PC-9 (cell line): ENCODE results near the gene FLNB. TPM values are rescaled to one million over a fixed set of nuclear protein-coding genes. Genes with fewer than 3 reads are reported as not detected.

ENCODE experiments used
- BruUV-seq: library from RNA; stranded (reverse); fragments of 400-500 nt; replicated peaks from 2 replicates; lab custom pipeline; 2021; lab: Mats Ljungman, UMichigan
- CTCF ChIA-PET: fragments of 300-600 bp; sonication (Branson Sonifier 250); formaldehyde crosslinking; loops from one replicate; lab custom pipeline; 2022; ENCODE audit warnings: antibody characterized with exemption; lab: Charles Lee
- POLR2A ChIA-PET: fragments of 300-600 bp; sonication (Branson Sonifier 250); formaldehyde crosslinking; loops from one replicate; lab custom pipeline; 2022; ENCODE audit warnings: antibody characterized with exemption; ENCODE audit not compliant: unreplicated experiment; lab: Charles Lee
- DNase-seq, 2 experiments: peaks; one replicate each; pipeline versions ENCODE4 v3.0.0 to v3.0.0-alpha.2; 2015 to 2022; ENCODE audit warnings: mixed read lengths in 1 of 2
- H2AFZ ChIP-seq: fragments of 200-600 bp; sonication (generic); 2 replicates; pipeline ENCODE4 v1.8.1; 2017; ENCODE audit warnings: antibody characterized with exemption
- H3F3A ChIP-seq: fragments of 200-600 bp; sonication (generic); 2 replicates; pipeline ENCODE4 v1.8.1; 2017; ENCODE audit warnings: antibody characterized with exemption, mild to moderate bottlenecking, low read depth; ENCODE audit not compliant: insufficient read depth
- H3K27ac ChIP-seq: fragments of 200-600 bp; sonication (generic); 2 replicates; pipeline ENCODE4 v1.6.1; 2016; ENCODE audit warnings: mixed run types
- H3K27me3 ChIP-seq: fragments of 200-600 bp; sonication (generic); 2 replicates; pipeline ENCODE4 v1.6.1; 2016; ENCODE audit warnings: low read depth, mixed run types; ENCODE audit not compliant: insufficient read depth
- H3K36me3 ChIP-seq: fragments of 200-600 bp; sonication (generic); 2 replicates; pipeline ENCODE4 v1.6.1; 2016; ENCODE audit warnings: low read depth, mixed run types
- H3K4me1 ChIP-seq: fragments of 200-600 bp; sonication (generic); replicated peaks from 2 replicates; pipeline ENCODE4 v1.6.1; 2016; ENCODE audit warnings: mixed run types; ENCODE audit not compliant: insufficient read depth
- H3K4me2 ChIP-seq: fragments of 200-600 bp; sonication (generic); 2 replicates; pipeline ENCODE4 v1.6.1; 2017; ENCODE audit warnings: mixed run types
- H3K4me3 ChIP-seq: fragments of 200-600 bp; sonication (generic); 2 replicates; pipeline ENCODE4 v1.6.1; 2016; ENCODE audit warnings: mixed run types
- H3K79me2 ChIP-seq: fragments of 200-600 bp; sonication (generic); 2 replicates; pipeline ENCODE4 v1.6.1; 2017; ENCODE audit warnings: low read depth, mixed run types
- H3K9me2 ChIP-seq: fragments of 200-600 bp; sonication (generic); 2 replicates; pipeline ENCODE4 v1.8.1; 2017; ENCODE audit warnings: mild to moderate bottlenecking; ENCODE audit not compliant: insufficient read depth
- H3K9me3 ChIP-seq: fragments of 200-600 bp; sonication (generic); 2 replicates; pipeline ENCODE4 v1.8.1; 2016; ENCODE audit warnings: low read depth; ENCODE audit not compliant: insufficient read depth
- H4K20me1 ChIP-seq: fragments of 200-600 bp; sonication (generic); 2 replicates; pipeline ENCODE4 v1.8.1; 2017; ENCODE audit not compliant: insufficient read depth
- CTCF ChIP-seq: fragments of 200-600 bp; sonication (generic); conservative IDR thresholded peaks from 2 replicates; pipeline ENCODE4 v1.6.1; 2017; ENCODE audit warnings: mixed run types, antibody characterized with exemption, mild to moderate bottlenecking, moderate library complexity
- EZH2 ChIP-seq: fragments of 200-600 bp; sonication (generic); IDR thresholded peaks from 2 replicates; pipeline ENCODE4 v1.8.0; 2017; ENCODE audit warnings: antibody characterized with exemption, low read depth
- intact Hi-C: fragments of 100-400 bp; cut with micrococcal nuclease; formaldehyde crosslinking; loops from one replicate; pipeline ENCODE4 v1.10.0; 2022; ENCODE audit not compliant: unreplicated experiment
- total RNA-seq: library from RNA; stranded (reverse); gene quantifications from 2 replicates; pipeline ENCODE4 v1.2.3, GENCODE V29; 2021

The FLNB gene
- total RNA-seq, 1 experiment from 2014 or later = 349 TPM

- Histone ChIP-seq H3K79me2 (peaks cover 96% of the 10 kb centered on the region), H3K4me3 (0 out of 2 replicates have a peak overlapping the region, but pooled peaks have one; percentile 100), H3K27ac (no peak overlapping the region), H3F3A (peaks cover 8% of the 10 kb centered on the region; the same call in 1 of the 2 replicates), H2AFZ (no peak overlapping the region), H3K4me2 (peak overlapping the region; percentile 86), H3K27me3 (no peaks in the 10 kb centered on the region), H4K20me1 (peaks cover 69% of the 10 kb centered on the region), H3K36me3 (no peaks in the 10 kb centered on the region), H3K9me3 (no peaks in the 10 kb centered on the region), H3K9me2 (no peaks in the 10 kb centered on the region), H3K4me1 (peaks cover 59% of the 10 kb centered on the region)
- ChIA-PET POLR2A (interaction anchor here (0.6 kb wide), 1 partner anchor 41 kb away, joined by 5 read pairs; no protein-coding TSS in a partner anchor), CTCF (no interaction called here)
- TF ChIP-seq CTCF (no peak), EZH2 (no peak)
- intact Hi-C loops = loop anchor here (5.0 kb wide), 1 partner anchor 95 kb away; no protein-coding TSS in a partner anchor
- no peak for DNase-seq
- BruUV-seq = no TSS peak
Measured at GRCh38 chr3:58012302-58012701, 4.1 kb downstream of the FLNB start.

- no peak for DNase-seq
- Histone ChIP-seq H3K4me3 (no peak overlapping the region), H3K9me2 (no peaks in the 10 kb centered on the region), H3K27me3 (no peaks in the 10 kb centered on the region), H3K27ac (no peak overlapping the region), H3K36me3 (no peaks in the 10 kb centered on the region), H3F3A (peaks cover 13% of the 10 kb centered on the region; the same call in 1 of the 2 replicates), H3K9me3 (no peaks in the 10 kb centered on the region), H3K4me1 (peaks cover 61% of the 10 kb centered on the region), H3K4me2 (peak overlapping the region; percentile 86), H3K79me2 (peaks cover 98% of the 10 kb centered on the region), H4K20me1 (peaks cover 77% of the 10 kb centered on the region), H2AFZ (no peak overlapping the region)
- BruUV-seq = no TSS peak
- TF ChIP-seq CTCF (no peak), EZH2 (no peak)
- intact Hi-C loops = loop anchor here (5.0 kb wide), 1 partner anchor 94 kb away; no protein-coding TSS in a partner anchor
- CTCF ChIA-PET = interaction anchor here (0.6 kb wide), 2 partner anchors 47 to 208 kb away, joined by 3 read pairs; no protein-coding TSS in a partner anchor
- POLR2A ChIA-PET = no interaction called here
Measured at GRCh38 chr3:58013099-58013498, 4.9 kb downstream of the FLNB start.

- no peaks in the 10 kb centered on the region for H3K9me3 ChIP-seq
- peaks cover 100% of the 10 kb centered on the region for H3K79me2 ChIP-seq
- POLR2A ChIA-PET = interaction anchor here (0.7 kb wide), 1 partner anchor 12 kb away, joined by 4 read pairs; no protein-coding TSS in a partner anchor
- intact Hi-C loops = loop anchor here (5.0 kb wide), 1 partner anchor 93 kb away; no protein-coding TSS in a partner anchor
- no TSS peak for BruUV-seq
- H3F3A ChIP-seq = peaks cover 13% of the 10 kb centered on the region; the same call in 1 of the 2 replicates
- 0 out of 2 replicates have a peak overlapping the region, but pooled peaks have one; percentile 86 for H3K4me2 ChIP-seq
- H3K4me3 ChIP-seq = no peak overlapping the region
- TF ChIP-seq CTCF (no peak), EZH2 (no peak)
- no peaks in the 10 kb centered on the region for H3K27me3 ChIP-seq
- no peaks in the 10 kb centered on the region for H3K9me2 ChIP-seq
- CTCF ChIA-PET = interaction anchor here (0.6 kb wide), 1 partner anchor 209 kb away, joined by 3 read pairs; no protein-coding TSS in a partner anchor
- no peak for DNase-seq
- no peaks in the 10 kb centered on the region for H3K36me3 ChIP-seq
- no peak overlapping the region for H2AFZ ChIP-seq
- H3K27ac ChIP-seq = no peak overlapping the region
- peaks cover 69% of the 10 kb centered on the region for H3K4me1 ChIP-seq
- peaks cover 75% of the 10 kb centered on the region for H4K20me1 ChIP-seq
Measured at GRCh38 chr3:58013973-58014649, 5.9 kb downstream of the FLNB start.
